Left lung (tissue), 10 donors: ENCODE results near the gene EDN1. TPM values are rescaled to one million over a fixed set of nuclear protein-coding genes. Genes with fewer than 3 reads are reported as not detected.

Source experiments
- ATAC-seq: fragments of 200-7000 bp; cut with Tn5 transposase; one replicate; pipeline ENCODE4 v1.9.1; 2020; ENCODE audit warnings: moderate library complexity
- DNase-seq, 4 donors: peaks; one replicate each; pipeline ENCODE4 v3.0.0-alpha.2; 2013 to 2020
- H3K27ac ChIP-seq, 2 donors: fragments of 200-600 bp; sonication (generic) in 1 of 2; one replicate each; pipeline versions ENCODE4 v1.5.0 to v1.8.0; 2020 to 2021
- H3K27me3 ChIP-seq, 2 donors: fragments of 200-600 bp; sonication (generic) in 1 of 2; one replicate each; pipeline versions ENCODE4 v1.5.0 to v1.8.0; 2020 to 2021
- H3K36me3 ChIP-seq, 2 donors: fragments of 200-600 bp; sonication (generic) in 1 of 2; one replicate each; pipeline versions ENCODE4 v1.5.0 to v1.8.0; 2020 to 2021
- H3K4me1 ChIP-seq, 2 donors: fragments of 200-600 bp; one replicate each; pipeline ENCODE4 v1.8.0; 2021
- H3K4me3 ChIP-seq, 2 donors: fragments of 200-600 bp; sonication (generic) in 1 of 2; one replicate each; pipeline versions ENCODE4 v1.5.0 to v1.8.0; 2020 to 2021; ENCODE audit warnings: mild to moderate bottlenecking in 1 of 2
- H3K9me3 ChIP-seq, 2 donors: fragments of 200-600 bp; sonication (generic) in 1 of 2; one replicate each; pipeline versions ENCODE4 v1.5.0 to v1.8.0; 2020 to 2021
- CTCF ChIP-seq, 2 donors: fragments of 200-600 bp; sonication (generic) in 1 of 2; IDR thresholded peaks; one replicate each; pipeline versions ENCODE4 v1.5.0 to v1.8.0; 2021; ENCODE audit warnings: antibody characterized with exemption in 2 of 2
- intact Hi-C, 2 donors: fragments of 100-400 bp; cut with DNase I; formaldehyde crosslinking; loops; one replicate each; pipeline versions ENCODE4 v1.11.2 to v1.14.2; 2022
- polyA plus RNA-seq, 6 donors: library from polyadenylated mRNA; unstranded; fragments of 120-200 nt; gene quantifications; one replicate each; pipeline ENCODE4 v1.2.1, GENCODE V29; 2013; ENCODE audit not compliant: insufficient read length in 6 of 6
- total RNA-seq, 2 donors: library from RNA; stranded (reverse); fragmentation: NEBNext Ultra II Directional; extraction: Animal tissue kit (Norgen Biotek cat#: 25700); gene quantifications; one replicate each; pipeline ENCODE4 v1.2.1, GENCODE V29; 2021
- donor health status: DM: no; HTN: yes; CAD: no.
- donor health status: DM: no; HTN: no; CAD: no.

The EDN1 gene
- total and polyA plus RNA-seq, 8 donors, result 21.7 to 58.9 (median 38.9) TPM

DNA sequence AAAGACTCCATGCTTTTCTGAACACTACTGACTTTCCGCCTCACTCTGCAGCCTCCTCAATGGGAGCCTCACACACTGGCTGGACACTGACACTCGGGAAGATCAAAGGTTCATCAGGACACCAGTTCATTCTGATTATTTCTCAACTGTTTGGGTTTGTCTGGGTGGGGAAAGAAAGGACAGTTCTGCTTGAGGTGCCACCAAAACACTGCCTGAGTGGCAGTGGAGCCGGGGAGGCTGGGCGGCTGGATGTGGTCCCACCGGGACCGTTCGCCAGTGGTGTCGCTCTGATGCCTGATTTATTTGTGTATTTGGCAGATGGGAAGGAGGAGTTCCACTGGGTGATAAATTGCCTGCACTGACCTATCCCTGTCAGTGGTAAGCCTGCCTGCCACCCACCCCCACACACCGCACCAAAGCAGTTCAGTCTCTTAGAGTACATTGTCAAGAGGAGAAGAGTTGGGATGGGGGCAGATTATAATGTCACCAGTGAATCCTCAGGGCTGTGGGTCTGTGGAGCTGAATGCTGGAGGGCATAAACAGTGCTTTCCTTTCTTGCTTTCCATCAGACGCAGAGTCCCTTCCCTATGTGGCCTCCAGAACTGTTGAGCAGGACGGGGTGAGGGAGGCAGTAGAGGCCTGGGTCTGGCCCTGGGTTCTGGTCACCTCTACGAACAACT is 49.8 kb downstream of the EDN1 start:
- no peaks in the 10 kb centered on the region for H3K36me3 ChIP-seq
- intact Hi-C loops, result no loop called here
- no peak for DNase-seq
- H3K27ac ChIP-seq, result no peak overlapping the region
- no peaks in the 10 kb centered on the region for H3K9me3 ChIP-seq
- no peak for TF ChIP-seq CTCF (IDR thresholded peaks at IDR 0.05)
- no peaks in the 10 kb centered on the region for H3K27me3 ChIP-seq
- peaks cover 0 to 15% of the 10 kb centered on the region in 2 donors for H3K4me1 ChIP-seq
- ATAC-seq, result no peak
- no peak overlapping the region for H3K4me3 ChIP-seq

- intact Hi-C loops, result no loop called here
- Histone ChIP-seq H3K27me3 (no peaks in the 10 kb centered on the region), H3K4me3 (no peak overlapping the region), H3K4me1 (peaks cover 0 to 15% of the 10 kb centered on the region in 2 donors), H3K36me3 (no peaks in the 10 kb centered on the region), H3K27ac (no peak overlapping the region), H3K9me3 (no peaks in the 10 kb centered on the region)
- ATAC-seq (no peak), DNase-seq (no peak)
- no peak for TF ChIP-seq CTCF (IDR thresholded peaks at IDR 0.05)
Measured at GRCh38 chr6:12340488-12340818, 50.3 kb downstream of the EDN1 start.

- no peak overlapping the region for H3K27ac ChIP-seq
- ATAC-seq, result no peak
- no peaks in the 10 kb centered on the region for H3K36me3 ChIP-seq
- TF ChIP-seq CTCF (IDR thresholded peaks at IDR 0.05), result no peak
- H3K27me3 ChIP-seq, result no peaks in the 10 kb centered on the region
- H3K4me1 ChIP-seq, result peaks cover 0 to 15% of the 10 kb centered on the region in 2 donors
- H3K9me3 ChIP-seq, result no peaks in the 10 kb centered on the region
- no peak for DNase-seq
- intact Hi-C loops, result no loop called here
- H3K4me3 ChIP-seq, result no peak overlapping the region
Measured at GRCh38 chr6:12342664-12343063, 52.5 kb downstream of the EDN1 start.

DNA sequence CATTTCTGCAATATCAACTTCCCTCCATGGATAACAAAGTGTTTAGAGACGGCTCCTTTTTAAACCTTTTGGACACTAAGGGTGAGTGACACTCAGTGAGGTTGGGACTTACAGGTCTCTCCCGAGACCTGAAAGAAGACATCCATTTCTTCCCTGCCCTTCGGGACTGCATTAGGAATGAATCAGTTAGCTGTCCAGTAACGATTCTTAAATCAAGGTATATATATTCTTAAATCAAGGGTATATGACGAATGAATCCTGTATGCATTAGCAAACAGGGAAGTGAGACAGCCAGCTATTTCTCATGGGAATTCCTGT is 52.9 kb downstream of the EDN1 start:
- DNase-seq (no peak), ATAC-seq (no peak)
- Histone ChIP-seq H3K4me3 (no peak overlapping the region), H3K36me3 (no peaks in the 10 kb centered on the region), H3K27me3 (no peaks in the 10 kb centered on the region), H3K27ac (no peak overlapping the region), H3K4me1 (peaks cover 0 to 15% of the 10 kb centered on the region in 2 donors), H3K9me3 (no peaks in the 10 kb centered on the region)
- no peak for TF ChIP-seq CTCF (IDR thresholded peaks at IDR 0.05)
- intact Hi-C loops, result no loop called here

- H3K27me3 ChIP-seq, result no peaks in the 10 kb centered on the region
- no peaks in the 10 kb centered on the region for H3K36me3 ChIP-seq
- no peak for DNase-seq
Measured at GRCh38 chr6:12343440-12344162, 53.4 kb downstream of the EDN1 start.

More at GRCh38 chr6:12343440-12344162, 53.4 kb downstream of the EDN1 start:
- Histone ChIP-seq H3K9me3 (no peaks in the 10 kb centered on the region), H3K4me3 (no peak overlapping the region), H3K4me1 (peaks cover 0 to 15% of the 10 kb centered on the region in 2 donors), H3K27ac (no peak overlapping the region)
- TF ChIP-seq CTCF (IDR thresholded peaks at IDR 0.05), result no peak
- intact Hi-C loops, result no loop called here
- ATAC-seq, result peak; percentile 15
